ENCODE measurements around the gene SCYL1. TPM values are rescaled to one million over a fixed set of nuclear protein-coding genes. Genes with fewer than 3 reads are reported as not detected.
"Not testable (repeated sequence)": the region's sequence is repeated elsewhere in the genome, so short reads cannot be mapped to it uniquely, and the experiment has no call there.

Gene SCYL1
- polyA plus RNA-seq, 1 donor = 59.5 TPM

DNA sequence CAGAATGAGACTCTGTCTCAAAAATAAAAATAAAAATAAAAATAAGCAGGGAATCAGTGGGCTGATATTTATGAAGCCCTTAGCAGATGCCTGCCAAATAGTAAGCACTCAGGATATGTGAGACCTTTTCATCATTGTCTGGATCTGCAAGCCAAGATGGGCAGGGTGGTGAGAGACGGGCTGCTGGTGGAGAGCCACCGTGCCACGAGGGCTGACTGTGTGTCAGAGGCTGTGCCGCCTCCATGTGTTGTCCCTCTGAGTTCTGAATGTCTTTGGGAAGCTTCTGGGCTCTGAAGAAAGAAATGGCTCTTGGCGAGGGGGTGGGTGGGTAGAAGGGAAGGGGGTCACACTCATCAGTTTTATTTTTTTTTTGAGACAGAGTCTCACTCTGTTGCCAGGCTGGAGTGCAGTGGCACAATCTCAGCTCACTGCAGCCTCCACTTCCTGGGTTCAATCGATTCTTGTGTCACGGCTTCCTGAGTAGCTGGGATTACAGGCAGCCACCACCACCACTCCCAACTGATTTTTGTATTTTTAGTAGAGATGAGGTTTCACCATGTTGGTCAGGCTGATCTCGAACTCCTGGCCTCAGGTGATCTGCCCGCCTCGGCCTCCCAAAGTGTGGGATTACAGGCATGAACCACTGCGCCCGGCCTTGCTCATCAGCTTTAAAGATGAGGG lies 40.1 kb downstream of the SCYL1 start:
- DNase-seq = not testable (repeated sequence)

DNA sequence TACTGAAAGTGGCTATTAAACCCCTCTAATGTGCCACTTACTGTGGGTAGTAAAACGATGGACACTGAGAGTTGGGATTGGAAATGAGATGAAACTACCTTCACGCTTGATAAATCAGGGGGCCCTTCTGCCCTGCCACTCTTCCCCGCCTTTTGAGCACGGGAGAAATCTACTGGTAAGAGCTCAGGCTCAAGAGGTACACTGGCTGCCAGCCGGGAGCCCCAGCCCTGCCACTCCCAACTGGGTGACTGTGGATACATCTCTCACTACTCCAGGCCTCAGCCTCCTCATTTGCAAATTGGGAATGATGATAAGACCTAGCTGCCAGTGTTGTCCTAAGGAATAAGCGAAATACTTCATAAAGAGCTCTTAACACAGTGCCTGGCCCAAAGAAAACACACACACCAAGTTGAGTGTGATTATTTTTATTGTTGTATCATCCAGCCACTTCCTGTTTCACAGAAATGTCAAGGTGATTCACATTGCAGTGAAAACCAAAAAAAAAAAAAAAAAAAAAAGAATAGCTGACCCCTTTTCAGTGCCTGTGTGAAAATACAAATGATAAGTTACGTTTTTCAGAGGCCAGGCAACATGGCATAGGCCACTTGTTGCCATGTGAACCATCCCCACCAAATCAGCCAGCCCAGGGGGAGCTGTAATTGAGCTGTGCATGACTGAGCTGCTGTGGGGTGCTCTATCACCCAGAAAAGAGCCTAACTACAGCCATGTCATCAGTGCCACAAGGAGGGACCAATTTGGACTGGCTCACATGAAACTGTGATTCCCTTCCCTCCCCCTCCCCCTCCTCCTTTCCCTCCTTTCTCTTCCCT lies 41.0 kb downstream of the SCYL1 start:
- no peak for DNase-seq

DNA sequence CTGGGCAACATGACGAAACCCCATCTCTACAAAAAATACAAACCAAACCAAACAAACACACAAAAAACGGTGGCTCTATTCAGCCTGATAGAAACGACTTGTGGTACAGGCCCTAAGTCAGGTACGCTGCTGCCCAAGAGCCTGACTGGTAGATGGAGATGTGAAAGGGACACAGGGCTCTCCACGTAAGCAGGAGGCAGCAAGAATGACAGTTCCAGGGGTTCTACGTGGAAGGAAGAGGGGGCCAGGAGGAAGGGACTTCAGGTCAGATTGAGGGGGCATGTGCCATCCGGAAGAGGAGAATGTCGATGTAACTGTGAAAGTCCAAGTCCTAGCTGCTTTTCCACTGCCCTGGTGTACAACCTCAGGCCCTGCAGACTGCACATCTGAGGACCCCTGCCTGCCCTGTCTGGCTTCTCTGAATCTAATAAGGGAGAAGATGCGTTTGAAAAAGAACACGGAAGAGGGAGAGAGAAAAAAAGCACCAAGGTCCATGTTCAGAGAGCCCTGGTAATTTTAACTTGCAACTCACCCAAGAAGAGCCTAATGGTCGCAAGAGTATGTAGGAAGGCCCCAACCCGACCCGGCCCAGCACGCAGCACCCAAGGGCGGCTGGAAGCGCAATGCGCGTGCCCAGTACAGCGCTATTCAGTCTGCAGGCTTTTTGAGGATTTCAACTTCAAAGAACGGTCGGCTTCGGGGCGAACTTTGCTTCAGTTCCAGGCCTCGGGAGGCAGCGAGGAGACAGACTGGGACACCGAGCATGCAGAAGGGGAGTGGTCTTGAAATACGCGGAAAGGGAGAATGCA lies 44.5 kb downstream of the SCYL1 start:
- DNase-seq = no peak

DNA sequence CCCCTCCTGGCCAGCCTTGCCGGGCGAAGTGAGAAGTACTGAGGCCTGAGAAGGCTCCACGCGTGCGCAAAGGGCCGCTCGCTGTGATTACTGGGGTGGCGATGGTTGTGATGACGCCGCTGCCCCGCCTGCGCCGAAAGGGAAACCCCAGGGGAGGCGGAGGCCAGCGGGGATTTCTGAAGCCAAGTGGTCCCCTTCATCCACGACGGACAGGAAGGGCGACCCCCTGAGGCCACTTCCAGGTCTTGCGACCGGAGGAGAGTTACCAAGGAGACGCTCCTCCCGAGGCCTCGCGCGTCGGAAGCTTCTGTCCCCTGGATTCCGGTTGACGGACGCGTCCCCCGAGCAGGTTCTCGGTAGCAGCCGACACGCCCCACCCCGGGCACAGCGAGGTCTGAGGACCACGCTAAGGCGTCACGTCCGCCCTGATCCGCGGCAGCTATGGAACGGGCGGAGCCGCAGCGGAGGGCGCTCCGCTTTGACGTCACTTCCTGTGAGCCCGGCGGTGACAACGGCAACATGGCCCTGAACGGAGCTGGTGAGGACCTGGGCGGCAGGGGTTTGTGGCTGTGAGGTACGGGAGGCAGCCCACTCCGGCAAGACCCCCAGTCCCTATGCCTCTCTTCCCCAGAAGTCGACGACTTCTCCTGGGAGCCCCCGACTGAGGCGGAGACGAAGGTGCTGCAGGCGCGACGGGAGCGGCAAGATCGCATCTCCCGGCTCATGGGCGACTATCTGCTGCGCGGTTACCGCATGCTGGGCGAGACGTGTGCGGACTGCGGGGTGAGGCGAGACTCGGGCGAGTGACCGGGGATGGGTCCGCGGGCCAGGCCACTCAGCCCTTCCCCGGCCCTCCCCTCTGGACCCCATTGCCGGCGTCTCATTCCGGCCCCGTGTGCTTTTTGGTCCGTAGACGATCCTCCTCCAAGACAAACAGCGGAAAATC lies 45.4 kb downstream of the SCYL1 start, which contains the start of gene ZNRD2:
TSS of gene ZNRD2 (plus strand) at position 505 of the 946 bp plus-strand sequence. CDS start at position 520, 15 bp downstream.
- peak; percentile 95 for DNase-seq

DNA sequence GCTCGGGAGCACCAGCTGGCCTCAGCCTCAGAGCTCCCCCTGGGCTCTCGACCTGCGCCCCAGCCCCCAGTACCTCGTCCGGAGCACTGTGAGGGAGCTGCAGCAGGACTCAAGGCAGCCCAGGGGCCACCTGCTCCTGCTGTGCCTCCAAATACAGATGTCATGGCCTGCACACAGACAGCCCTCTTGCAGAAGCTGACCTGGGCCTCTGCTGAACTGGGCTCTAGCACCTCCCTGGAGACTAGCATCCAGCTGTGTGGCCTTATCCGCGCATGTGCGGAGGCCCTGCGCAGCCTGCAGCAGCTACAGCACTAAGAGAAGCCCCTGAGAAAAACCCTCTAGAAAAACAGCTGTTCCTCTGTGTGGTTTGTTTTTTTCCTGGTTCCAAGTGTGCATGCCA lies 46.5 kb downstream of the SCYL1 start:
- DNase-seq = no peak

DNA sequence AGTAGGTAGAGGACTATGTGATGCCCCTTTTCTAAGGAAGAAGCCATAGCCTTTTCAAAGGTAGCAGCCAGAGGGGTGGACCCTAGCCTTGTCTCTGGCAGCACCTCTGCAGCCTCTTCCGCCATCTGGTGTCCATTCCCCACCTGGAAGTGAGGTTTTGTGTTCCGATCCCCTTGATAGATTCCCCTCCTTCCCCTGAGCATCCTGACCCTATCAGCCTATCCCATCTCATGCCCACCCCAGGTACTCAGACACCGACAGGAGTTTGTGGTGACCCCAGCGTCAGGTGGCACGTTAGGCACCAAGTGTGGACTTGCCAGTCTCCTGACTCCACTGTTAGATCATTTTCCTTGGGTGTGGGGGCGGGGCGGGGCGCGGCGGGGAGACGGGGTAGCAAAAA lies 47.1 kb downstream of the SCYL1 start:
- DNase-seq = no peak

DNA sequence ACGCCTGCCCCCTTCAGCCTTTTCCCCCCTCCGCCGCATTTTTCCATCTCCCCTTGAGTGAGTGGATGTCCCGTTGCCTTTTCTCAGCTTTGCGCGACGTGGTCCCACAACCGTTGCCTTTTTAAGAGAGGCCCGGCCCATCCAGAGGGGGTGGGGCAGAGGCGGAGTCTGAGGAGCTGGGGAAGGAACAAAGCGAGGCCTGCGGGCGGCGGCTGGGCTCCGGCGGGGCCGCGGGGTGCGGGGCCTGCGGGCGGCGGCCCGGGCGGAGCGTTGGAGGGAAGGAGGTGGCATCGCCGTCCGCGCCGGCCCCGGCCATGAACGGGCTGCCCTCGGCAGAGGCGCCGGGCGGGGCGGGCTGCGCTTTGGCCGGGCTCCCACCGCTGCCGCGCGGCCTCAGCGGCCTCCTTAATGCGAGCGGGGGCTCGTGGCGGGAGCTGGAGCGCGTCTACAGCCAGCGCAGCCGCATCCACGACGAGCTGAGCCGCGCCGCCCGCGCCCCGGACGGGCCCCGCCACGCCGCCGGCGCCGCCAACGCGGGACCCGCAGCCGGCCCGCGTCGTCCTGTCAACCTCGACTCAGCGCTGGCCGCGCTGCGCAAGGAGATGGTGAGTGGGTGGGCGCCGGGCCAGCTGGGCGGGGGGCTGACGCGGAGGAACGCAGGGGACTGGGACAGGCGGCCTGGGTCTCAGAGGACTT lies 47.6 kb downstream of the SCYL1 start, which contains the start of gene FAM89B:
TSS of gene FAM89B (plus strand) at position 183 of the 696 bp plus-strand sequence. CDS start at position 315, 132 bp downstream.
- peak; percentile 90 for DNase-seq

DNA sequence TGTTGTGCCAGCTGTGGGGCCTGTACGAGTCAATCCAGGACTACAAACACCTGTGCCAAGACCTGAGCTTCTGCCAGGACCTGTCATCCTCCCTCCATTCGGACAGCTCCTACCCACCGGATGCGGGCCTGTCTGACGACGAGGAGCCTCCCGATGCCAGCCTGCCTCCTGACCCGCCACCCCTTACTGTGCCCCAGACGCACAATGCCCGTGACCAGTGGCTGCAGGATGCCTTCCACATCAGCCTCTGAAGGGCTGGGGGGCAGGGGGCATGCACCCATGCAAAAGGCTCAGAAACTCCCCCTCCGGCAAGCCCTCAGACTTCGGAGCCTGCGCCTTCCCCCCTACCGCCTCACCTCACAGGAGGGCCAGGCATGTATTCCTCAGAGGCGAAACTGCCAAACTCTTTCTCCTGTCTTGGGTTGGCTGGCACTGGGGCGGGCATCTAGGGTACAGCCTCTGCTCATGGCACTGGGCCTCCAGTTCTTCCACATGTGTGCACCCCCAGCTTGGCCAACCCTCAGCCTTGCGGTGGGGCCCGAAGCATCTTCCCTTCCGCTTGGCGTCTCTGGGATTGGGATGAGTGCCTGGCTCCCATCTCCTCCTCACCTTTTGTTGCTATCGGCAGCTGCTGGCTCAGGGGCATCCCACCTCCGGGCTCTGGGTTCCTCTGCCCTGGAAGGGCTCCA lies 48.7 kb downstream of the SCYL1 start:
- DNase-seq = no peak

DNA sequence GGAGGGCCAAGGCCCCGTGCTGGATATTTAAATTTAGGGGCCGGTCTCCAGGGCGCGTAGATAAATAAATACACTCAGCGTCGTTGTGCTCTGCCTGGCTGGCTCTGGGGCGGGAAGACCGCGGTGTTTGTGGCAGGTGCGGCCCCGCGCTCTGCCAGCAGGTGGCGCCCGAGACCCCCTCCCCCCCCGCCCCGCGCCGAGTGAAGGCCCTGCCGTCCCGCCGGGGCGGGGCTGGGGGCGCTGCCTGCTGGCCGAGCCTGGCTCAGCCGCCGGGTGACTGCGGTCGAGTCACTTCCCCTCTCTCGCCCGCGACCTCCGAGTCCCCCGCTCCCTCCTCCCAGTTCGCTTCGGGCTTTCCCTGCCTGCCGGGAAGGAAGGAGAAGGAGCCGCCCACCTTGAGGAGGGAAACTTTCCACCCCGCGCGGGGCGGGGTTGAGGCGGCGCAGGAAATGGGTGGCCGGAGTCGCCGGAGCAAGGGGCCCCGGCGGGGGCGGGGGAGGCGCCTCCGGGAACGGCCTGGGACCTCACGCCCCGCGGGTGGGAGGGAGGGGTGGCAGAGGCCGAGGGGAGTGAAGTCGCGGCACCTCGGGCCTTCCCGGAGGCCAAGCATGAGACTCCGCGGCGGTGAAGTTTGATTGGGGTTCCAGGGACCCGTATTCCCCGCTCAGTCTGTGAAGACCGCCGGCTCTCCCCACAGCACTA lies 49.4 kb downstream of the SCYL1 start:
- DNase-seq = peak; percentile 82

DNA sequence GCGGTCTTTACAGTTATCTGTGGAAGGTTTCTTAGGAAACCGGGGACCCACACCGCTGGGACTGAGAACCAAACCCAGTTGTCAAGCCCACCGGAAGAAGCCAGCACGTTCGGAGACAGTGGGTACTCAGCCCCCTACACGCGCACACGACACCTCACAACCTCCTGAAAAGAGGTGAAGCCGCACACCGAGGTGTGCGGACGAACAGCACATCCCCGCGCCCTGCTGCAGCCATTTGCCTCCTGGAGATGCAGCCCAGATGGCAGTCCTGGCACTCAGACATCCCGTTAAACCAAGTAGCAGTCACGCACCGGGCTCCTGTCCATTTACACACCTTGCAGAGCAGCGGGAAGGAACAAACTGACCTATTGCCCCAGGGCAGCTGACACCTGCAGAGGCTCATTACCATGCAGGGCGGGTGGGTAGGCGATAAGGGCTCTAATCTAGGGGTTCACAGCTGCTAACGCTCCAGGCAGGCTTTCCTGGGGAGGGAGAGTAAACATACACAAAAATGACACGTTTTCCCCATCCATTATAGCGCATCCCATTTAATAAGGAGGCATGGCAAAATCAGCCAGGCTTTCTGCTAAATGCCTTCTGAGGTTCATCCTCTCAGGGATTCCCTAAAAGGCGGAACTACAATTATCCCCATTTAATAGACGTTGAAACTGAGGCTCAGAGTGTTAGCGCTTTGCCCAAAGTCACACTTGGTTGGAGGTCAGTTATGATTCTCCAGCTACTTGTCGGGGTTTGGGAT lies 50.1 kb downstream of the SCYL1 start:
- DNase-seq = no peak

DNA sequence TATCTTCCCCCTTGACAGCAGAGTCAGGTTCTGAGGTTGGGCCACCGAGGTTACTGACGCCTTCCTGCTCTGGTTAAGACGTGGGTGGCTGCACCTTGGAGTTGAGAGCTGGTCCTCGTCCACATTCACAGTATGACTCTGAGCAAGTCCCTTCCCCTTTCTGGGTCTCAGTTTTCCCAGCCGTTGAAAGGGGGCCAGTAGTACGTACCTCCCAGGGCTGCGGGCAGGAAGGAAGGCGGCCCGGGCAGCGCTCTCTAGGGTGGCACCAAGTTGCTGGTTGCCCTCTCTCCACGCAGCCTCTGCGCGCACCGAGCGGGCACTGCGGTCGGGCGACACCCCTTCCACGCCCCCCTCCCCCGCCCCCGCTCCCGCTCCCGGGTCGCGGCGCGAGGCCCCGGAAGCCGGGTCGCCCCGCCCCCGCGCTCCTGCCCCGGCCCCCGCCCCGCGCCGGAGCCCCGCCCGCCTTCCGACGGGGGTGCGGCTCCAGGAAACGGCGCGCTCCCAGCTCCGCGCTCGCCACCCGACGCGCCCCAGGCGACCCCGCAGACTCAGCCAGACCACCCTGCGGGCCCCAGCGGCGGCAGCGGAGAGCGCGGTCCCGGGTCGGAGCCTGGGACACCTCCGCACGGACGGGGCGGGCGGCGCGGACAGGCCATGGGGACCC lies 50.8 kb downstream of the SCYL1 start, which contains the start of gene EHBP1L1:
TSS of gene EHBP1L1 (plus strand) at position 486 of the 664 bp plus-strand sequence. CDS start 250 bp downstream, outside the sequence.
- DNase-seq = no peak

DNA sequence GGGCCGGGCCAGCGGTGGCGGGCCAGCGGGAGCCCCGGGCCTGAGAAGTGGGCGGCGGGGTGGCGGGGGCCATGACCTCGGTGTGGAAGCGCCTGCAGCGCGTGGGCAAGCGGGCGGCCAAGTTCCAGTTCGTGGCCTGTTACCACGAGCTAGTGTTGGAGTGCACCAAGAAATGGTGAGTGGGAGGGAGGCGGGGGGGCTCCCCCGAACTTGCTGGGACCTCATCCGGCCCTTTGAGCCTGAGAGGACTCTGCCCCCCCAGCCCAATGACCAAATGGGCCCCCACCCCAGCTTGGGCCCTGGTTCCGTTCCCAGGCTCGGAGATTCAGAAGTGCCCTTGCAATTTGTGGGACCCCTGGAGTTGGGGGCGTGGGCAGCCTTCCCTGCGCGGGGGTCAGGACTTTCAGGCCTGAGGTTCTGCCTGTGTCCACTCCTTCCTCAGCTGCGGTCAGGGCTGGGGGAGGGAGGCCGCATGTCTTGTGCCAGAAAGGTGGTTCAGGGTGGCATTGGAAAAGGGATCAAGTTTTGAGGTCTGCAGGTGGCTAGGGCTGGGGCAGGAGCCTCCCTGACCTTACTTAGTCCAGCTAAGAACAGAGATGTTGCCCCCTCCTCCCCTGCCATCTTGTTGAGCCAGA lies 51.5 kb downstream of the SCYL1 start:
- no peak for DNase-seq

DNA sequence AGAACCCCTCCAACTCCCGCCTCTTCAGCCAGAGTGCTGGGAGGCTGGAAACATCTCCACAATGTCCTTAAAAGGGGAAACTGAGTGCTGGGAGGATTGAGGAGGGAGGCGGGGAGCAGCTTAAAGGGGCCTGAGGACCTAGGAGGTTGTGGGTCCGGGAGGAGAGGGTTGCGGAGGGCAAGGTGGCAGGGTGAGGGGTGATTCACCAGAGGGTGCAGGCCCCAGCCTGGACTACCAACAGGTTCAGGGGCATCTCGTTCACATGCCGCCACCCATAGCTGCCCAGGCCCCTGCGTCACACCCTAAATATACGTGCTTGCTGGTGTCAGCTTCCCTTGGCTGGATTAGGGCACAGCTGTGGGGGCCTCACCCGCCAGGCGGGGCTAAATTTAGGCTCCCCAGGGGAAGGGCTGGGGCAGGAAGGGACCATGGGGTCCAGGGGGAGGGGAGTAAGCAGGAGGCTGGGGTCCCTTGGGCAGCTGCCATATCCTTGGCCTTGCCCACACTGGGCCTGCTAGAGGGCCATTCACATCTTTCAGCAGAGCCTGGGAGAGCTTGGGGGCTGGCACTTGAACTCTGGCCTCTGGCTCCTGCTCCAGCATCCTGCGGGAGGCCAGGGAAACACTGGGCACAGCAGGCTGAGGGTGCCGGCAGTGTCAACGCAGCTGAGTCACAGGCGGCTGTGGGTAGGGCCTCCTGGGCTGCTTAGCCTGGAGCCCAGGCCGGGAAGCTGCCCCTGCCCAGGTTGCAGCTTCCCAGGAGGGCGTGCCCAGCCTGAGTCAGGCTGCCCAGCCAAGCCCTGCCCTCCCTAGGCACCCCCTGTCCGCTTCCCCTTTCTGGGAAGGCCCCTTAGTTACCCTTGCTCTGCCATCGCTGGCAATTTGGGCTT lies 52.2 kb downstream of the SCYL1 start:
- DNase-seq = no peak

DNA sequence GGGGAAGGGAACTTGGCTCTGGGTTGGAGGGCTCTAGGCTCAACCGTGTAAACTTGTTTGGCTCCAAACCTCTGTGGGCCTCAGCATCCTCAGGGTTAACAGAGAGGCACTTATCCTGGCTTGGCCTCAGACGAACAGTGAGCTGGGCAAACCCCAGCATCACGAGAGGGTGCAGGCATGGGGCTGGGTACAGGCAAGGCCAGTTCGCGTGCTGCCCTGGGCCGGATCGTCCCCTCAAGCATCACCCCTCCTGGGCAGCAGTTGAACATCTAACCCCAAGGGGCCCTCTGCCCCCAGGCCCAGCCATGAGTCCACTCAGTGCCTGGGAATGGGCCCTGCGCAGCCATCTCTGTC lies 52.9 kb downstream of the SCYL1 start:
- DNase-seq = no peak

DNA sequence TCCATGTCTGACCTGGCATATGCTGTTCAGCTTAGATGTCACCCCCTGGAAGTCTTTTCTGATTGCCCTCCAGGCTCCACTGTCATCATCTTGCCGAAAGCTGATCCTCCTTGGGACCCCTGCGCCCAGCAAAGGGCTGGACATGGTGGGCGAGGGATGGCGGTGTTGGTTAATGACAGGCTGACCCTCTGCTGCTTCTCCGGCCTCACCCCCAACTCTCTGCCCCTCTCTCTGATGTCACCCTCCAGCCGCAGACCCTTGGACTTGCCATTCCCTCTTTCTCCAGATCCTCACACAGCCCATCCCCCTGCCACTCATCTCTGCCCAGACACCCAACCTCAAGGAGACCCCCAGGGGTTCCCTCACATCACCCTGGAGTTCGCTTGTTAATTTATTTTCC lies 53.3 kb downstream of the SCYL1 start:
- DNase-seq = no peak

DNA sequence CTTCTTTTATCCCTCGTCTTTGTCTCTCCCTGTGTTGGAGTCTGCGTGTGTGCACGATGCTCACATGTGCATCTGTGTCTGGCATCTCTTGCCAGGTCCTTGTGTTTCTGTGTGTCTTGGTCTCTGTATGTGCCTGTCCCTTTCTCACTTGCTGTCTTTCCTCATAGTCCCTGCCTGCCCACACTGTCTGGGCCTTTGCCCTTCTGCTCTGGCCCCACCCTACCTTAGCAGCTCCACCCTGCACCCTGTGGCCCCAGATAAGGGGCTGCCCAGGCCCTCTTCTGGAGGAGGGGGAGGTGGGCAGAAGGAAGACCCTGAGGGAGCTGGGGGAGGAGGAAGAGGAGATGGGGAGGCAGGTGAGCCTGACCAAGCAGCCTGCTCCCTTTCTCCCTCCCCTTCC lies 53.8 kb downstream of the SCYL1 start:
- no peak for DNase-seq

Measured in left kidney (tissue), 2 donors.